Measurements from ENCODE around the gene ANP32E.

- TF ChIP-seq NFIC (IDR thresholded peaks at IDR 0.05): no peak
- no peak for TF ChIP-seq YY1 (IDR thresholded peaks at IDR 0.05; ENCODE audit: low read depth)
- no peak for TF ChIP-seq TAF1 (IDR thresholded peaks at IDR 0.05; ENCODE audit: low read depth)
- no peak for TF ChIP-seq TEAD4 (IDR thresholded peaks at IDR 0.05)
- TF ChIP-seq REST (IDR thresholded peaks at IDR 0.05; ENCODE audit: low read depth): no peak
- TF ChIP-seq, protein P1, sequence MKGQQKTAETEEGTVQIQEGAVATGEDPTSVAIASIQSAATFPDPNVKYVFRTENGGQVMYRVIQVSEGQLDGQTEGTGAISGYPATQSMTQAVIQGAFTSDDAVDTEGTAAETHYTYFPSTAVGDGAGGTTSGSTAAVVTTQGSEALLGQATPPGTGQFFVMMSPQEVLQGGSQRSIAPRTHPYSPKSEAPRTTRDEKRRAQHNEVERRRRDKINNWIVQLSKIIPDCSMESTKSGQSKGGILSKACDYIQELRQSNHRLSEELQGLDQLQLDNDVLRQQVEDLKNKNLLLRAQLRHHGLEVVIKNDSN (IDR thresholded peaks at IDR 0.05): no peak
Measured at GRCh38 chr1:150256554-150257341, 20.8 kb upstream of the ANP32E start.
